Fibroblast of upper back skin (primary cell): ENCODE data around the gene USP15.
"Not testable (repeated sequence)": the region's sequence is repeated elsewhere in the genome, so short reads cannot be mapped to it uniquely, and the experiment has no call there.

ENCODE experiments used
- DNase-seq: peaks from one replicate; pipeline ENCODE4 v3.0.0-alpha.2; 2013

Gene USP15

GRCh38 chr12:62463252-62463651 is 203.0 kb downstream of the USP15 start:
- DNase-seq: not testable (repeated sequence)
